Measurements from ENCODE around the gene CALCOCO1.

CALCOCO1 gene

GRCh38 chr12:53659571-53659981, 67.7 kb downstream of the CALCOCO1 start:
- no peak for DNase-seq

- peak in 12 of 14 donors; percentile 19 to 84 (median 55) for DNase-seq
Measured at GRCh38 chr12:53659011-53659551, 68.2 kb downstream of the CALCOCO1 start.
